ENCODE data around the gene YKT6.

GRCh38 chr7:44208085-44208484, 7.3 kb downstream of the YKT6 start:
- TF ChIP-seq EZH2 (IDR thresholded peaks at IDR 0.05; ENCODE audit: low read depth, unreplicated experiment), result no peak
- no peak for TF ChIP-seq POLR2AphosphoS5 (IDR thresholded peaks at IDR 0.05; ENCODE audit: low read depth)
- TF ChIP-seq JUNB (IDR thresholded peaks at IDR 0.05; ENCODE audit: unreplicated experiment), result no peak
- TF ChIP-seq CTCF (conservative IDR thresholded peaks at IDR 0.05; ENCODE audit: low read depth in 2 of 2), result no peak
- no peak for TF ChIP-seq REST (IDR thresholded peaks at IDR 0.05; ENCODE audit: unreplicated experiment)
- no peak for TF ChIP-seq EZH2phosphoT487 (IDR thresholded peaks at IDR 0.05; ENCODE audit: unreplicated experiment)
- TF ChIP-seq ZNF114 (CRISPR knock-in tag; IDR thresholded peaks at IDR 0.05), result no peak
